ENCODE results near the gene ANKMY1. TPM values are rescaled to one million over a fixed set of nuclear protein-coding genes. Genes with fewer than 3 reads are reported as not detected.
"Not testable (repeated sequence)": the region's sequence is repeated elsewhere in the genome, so short reads cannot be mapped to it uniquely, and the experiment has no call there.

The ANKMY1 gene
- total RNA-seq, 2 donors from 2014 or later = 15.4 to 22.1 TPM

GRCh38 chr2:240555541-240556250 lies 2.1 kb downstream of the ANKMY1 start:
- peaks cover 22 to 24% of the 10 kb centered on the region in 2 donors for H3K36me3 Mint-ChIP-seq
- no peak for ATAC-seq
- no peak overlapping the region for H3K27ac Mint-ChIP-seq
- no peak for DNase-seq (ENCODE audit: low spot score in 2 of 2)
- peaks cover 3 to 13% of the 10 kb centered on the region in 2 donors for H3K9me3 Mint-ChIP-seq

GRCh38 chr2:240554767-240555493 lies 2.9 kb downstream of the ANKMY1 start:
- Mint-ChIP-seq H3K36me3 (peaks cover 24% of the 10 kb centered on the region in 2 donors), H3K27ac (no peak overlapping the region), H3K9me3 (peaks cover 3 to 14% of the 10 kb centered on the region in 2 donors)
- ATAC-seq (no peak), DNase-seq (ENCODE audit: low spot score in 2 of 2) (no peak)

GRCh38 chr2:240553956-240554480 lies 3.8 kb downstream of the ANKMY1 start:
- Mint-ChIP-seq H3K36me3 (peaks cover 15 to 19% of the 10 kb centered on the region in 2 donors), H3K9me3 (peaks cover 3 to 14% of the 10 kb centered on the region in 2 donors), H3K27ac (no peak overlapping the region)
- ATAC-seq (no peak), DNase-seq (ENCODE audit: low spot score in 2 of 2) (no peak)

GRCh38 chr2:240551811-240552210 lies 6.0 kb downstream of the ANKMY1 start:
- ATAC-seq (no peak), DNase-seq (ENCODE audit: low spot score in 2 of 2) (no peak)
- Mint-ChIP-seq H3K36me3 (peaks cover 15 to 19% of the 10 kb centered on the region in 2 donors), H3K9me3 (peaks cover 3 to 14% of the 10 kb centered on the region in 2 donors), H3K27ac (peak overlapping the region in 1 of 2 donors; percentile 14)

DNA sequence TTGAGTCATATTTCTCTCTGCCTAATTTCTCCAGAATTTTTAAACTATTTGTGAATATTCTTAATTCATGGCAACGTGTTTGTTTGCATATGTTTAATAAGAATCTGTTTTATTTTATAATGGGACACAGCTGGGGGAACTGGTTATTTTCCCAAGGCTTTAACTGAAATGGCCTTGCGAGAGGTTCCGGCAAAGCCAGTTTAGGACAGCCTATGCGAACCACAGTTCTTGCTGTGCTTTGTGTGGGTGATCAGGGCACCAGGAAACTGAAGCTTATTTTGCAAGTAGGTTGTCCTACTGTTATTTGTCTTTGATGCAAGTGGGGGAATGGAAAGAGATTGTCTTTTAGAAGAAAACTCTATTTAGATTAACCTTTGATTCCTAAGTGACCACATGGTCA lies 6.5 kb downstream of the ANKMY1 start:
- H3K27ac Mint-ChIP-seq = no peak overlapping the region
- H3K9me3 Mint-ChIP-seq = peaks cover 3 to 14% of the 10 kb centered on the region in 2 donors
- DNase-seq (ENCODE audit: low spot score in 2 of 2) (no peak), ATAC-seq (no peak)
- H3K36me3 Mint-ChIP-seq = peaks cover 15 to 19% of the 10 kb centered on the region in 2 donors

- no peak for ATAC-seq
- H3K36me3 Mint-ChIP-seq = peaks cover 16 to 41% of the 10 kb centered on the region in 2 donors
- DNase-seq (ENCODE audit: low spot score in 2 of 2) = no peak
- no peaks in the 10 kb centered on the region for H3K9me3 Mint-ChIP-seq
- H3K27ac Mint-ChIP-seq = peak overlapping the region in 1 of 2 donors; percentile 16
Observed at GRCh38 chr2:240539906-240540305, 17.9 kb downstream of the ANKMY1 start.

DNA sequence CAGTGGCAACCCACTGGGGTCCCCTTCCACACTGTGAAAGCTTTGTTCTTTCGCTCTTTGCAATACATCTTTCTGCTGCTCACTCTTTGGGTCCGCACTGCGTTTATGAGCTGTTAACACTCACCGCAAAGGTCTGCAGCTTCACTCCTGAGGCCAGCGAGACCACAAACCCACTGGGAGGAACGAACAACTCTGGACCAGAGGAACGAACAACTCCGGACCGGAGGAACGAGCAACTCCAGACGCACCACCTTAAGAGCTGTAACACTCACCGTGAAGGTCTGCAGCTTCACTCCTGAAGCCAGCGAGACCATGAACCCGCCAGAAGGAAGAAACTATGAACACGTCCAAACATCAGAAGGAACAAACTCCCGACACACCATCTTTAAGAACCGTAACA lies 18.7 kb downstream of the ANKMY1 start:
- peaks cover 21 to 46% of the 10 kb centered on the region in 2 donors for H3K36me3 Mint-ChIP-seq
- not testable (repeated sequence) for H3K27ac Mint-ChIP-seq; DNase-seq (ENCODE audit: low spot score in 2 of 2); ATAC-seq; H3K9me3 Mint-ChIP-seq

DNA sequence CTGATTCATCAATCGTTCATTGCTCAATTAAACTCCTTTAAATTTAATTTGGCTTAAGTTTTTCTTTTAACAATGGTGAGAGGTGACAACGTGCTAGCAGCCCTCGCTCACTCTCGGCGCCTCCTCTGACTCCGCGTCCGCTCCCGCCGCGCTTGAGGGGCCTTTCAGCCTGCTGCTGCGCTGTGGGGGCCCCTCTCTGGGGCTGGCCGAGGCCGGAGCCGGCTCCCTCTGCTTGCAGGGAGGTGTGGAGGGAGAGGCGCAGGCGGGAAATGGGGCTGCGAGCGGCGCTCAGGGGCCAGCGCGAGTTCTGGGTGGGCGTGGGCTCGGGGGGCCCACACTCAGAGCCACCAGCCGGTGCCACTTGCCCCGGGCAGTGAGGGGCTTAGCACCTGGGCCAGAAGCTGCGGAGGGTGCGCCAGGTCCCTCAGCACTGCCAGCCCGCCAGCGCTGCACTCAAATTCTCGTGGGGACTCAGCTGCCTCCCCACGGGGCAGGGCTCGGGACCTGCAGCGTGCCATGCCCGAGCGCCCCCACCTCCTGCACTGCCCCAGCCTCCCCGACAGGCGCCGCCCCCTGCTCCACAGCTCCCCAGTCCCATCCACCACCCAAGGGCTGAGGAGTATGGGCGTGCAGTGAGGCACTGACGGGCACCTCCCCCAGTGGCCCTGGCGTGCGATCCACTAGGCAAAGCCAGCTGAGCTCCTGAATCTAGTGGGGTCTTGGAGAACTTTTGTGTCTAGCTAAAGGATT lies 19.6 kb downstream of the ANKMY1 start:
- H3K36me3 Mint-ChIP-seq = peaks cover 25 to 47% of the 10 kb centered on the region in 2 donors
- DNase-seq (ENCODE audit: low spot score in 2 of 2) = no peak

DNA sequence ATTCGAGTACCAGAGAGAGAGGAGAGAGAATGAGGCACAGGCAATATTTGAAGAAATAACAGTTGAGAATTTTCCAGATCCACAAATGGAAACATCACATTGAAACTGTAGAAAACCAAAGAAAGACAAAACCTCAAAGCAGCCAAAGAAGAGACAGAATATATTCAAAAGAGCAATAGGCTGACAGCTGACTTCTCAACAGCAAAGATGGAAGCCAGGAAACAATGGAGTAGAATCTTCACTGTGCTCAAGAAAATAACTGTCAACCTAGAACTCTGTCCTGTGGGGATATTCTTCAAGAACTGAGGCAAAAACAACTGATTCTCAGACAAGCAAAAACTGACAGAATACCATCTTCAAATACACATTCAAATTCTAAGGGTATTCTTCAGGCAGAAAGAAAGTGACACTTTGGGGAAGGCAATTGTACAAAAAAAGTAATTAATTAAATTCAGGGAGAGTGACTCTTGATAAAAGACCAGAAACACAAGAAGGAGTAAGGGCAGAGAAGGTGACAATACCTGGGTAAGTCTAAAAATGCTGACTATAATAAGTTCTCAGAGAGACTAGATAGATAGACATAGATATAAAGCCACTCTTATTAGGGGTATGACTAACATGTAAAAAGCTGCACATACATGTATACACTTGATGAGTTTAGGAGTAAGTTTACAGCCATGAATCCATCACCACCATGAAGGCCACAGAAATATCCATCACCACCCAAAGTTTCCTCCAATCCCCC lies 25.6 kb downstream of the ANKMY1 start:
- DNase-seq (ENCODE audit: low spot score in 2 of 2) = no peak
- Mint-ChIP-seq H3K27ac (no peak overlapping the region), H3K9me3 (peaks cover 12 to 39% of the 10 kb centered on the region in 2 donors), H3K36me3 (peaks cover 39 to 69% of the 10 kb centered on the region in 2 donors)
- ATAC-seq = no peak

More for the DNA sequence above, 19.6 kb downstream of the ANKMY1 start:
- peaks cover 0 to 4% of the 10 kb centered on the region in 2 donors for H3K9me3 Mint-ChIP-seq
- H3K27ac Mint-ChIP-seq = peak overlapping the region in 1 of 2 donors; percentile 7
- no peak for ATAC-seq

DNA sequence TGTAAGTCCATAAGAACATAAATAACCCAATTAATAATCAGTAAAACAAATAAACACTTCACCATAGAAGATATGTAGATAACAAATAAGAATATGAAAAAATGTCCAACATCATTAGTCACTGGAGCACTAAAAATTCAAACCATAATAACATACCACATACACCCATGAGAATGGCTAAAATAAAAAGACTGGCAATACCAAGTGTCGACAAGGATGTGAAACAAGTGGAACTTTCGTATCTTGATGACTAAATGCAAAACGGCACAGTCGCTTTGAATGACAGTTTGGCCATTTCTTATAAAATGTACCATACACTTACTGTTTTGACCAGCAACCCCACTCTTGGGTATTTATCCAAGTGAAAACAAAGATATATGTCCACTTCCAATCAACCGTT lies 26.8 kb downstream of the ANKMY1 start:
- peaks cover 16 to 42% of the 10 kb centered on the region in 2 donors for H3K9me3 Mint-ChIP-seq
- ATAC-seq (no peak), DNase-seq (ENCODE audit: low spot score in 2 of 2) (no peak)
- H3K27ac Mint-ChIP-seq = no peak overlapping the region
- H3K36me3 Mint-ChIP-seq = peaks cover 49 to 80% of the 10 kb centered on the region in 2 donors

DNA sequence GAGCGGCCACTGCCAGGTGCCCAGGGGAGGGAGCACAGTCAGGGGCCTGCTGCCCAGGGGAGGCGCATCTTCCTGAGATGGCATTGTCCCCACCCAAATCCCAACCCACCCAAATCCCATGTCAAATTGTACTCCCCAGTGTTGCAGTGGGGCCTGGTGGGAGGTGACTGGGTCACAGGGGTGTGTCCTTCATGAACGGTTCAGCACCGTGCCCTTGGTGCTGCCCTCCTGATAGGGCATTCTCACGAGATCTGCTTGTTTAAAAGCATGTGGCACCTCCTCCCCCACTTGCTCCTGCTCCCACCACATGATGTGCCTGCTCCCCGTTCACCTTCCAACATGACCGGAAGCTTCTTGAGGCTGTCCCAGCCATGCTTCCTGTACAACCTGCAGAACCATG lies 27.6 kb downstream of the ANKMY1 start:
- ATAC-seq (no peak), DNase-seq (ENCODE audit: low spot score in 2 of 2) (no peak)
- H3K36me3 Mint-ChIP-seq = peaks cover 55 to 84% of the 10 kb centered on the region in 2 donors
- H3K27ac Mint-ChIP-seq = no peak overlapping the region
- peaks cover 16 to 48% of the 10 kb centered on the region in 2 donors for H3K9me3 Mint-ChIP-seq

DNA sequence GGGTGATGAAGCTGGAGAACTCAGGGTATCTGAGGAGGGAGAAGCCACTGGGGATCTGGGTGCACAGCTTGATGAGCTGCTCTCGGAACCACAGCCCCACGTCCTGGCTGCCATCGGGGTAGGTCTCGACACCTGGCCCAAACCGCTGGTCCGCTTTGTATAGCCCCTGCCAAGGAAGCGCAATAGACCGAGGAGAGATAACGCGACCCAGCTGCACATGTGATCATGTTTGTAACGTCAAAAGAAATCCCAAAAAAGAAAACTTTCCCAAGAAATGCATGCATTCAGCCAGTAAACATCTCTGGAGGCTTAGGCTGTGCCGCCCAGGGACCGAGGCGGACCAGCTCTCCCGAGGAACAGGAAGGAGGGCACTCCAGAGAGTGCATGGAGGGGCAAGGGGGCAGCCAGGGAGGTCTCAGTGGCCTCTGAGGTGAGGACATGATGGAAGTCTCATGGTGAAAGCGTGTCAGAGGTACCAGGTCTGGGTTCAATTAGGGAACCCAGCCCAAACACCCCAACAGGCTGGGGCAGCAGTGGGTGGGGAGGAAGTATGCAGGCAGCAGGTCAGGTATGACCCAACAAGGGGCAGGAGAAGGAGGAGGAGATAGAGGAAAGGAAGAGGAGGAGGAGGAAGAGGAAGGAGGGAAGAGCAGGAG lies 28.3 kb downstream of the ANKMY1 start:
- DNase-seq (ENCODE audit: low spot score in 2 of 2) (no peak), ATAC-seq (no peak)
- H3K36me3 Mint-ChIP-seq = peaks cover 60 to 84% of the 10 kb centered on the region in 2 donors
- H3K27ac Mint-ChIP-seq = peak overlapping the region in 1 of 2 donors; percentile 30
- H3K9me3 Mint-ChIP-seq = peaks cover 16 to 53% of the 10 kb centered on the region in 2 donors

- H3K27ac Mint-ChIP-seq = peak overlapping the region in 1 of 2 donors; percentile 30
- DNase-seq (ENCODE audit: low spot score in 2 of 2) (no peak), ATAC-seq (no peak)
- H3K36me3 Mint-ChIP-seq = peaks cover 59 to 83% of the 10 kb centered on the region in 2 donors
- peaks cover 12 to 53% of the 10 kb centered on the region in 2 donors for H3K9me3 Mint-ChIP-seq
Observed at GRCh38 chr2:240528406-240529040, 29.3 kb downstream of the ANKMY1 start.

DNA sequence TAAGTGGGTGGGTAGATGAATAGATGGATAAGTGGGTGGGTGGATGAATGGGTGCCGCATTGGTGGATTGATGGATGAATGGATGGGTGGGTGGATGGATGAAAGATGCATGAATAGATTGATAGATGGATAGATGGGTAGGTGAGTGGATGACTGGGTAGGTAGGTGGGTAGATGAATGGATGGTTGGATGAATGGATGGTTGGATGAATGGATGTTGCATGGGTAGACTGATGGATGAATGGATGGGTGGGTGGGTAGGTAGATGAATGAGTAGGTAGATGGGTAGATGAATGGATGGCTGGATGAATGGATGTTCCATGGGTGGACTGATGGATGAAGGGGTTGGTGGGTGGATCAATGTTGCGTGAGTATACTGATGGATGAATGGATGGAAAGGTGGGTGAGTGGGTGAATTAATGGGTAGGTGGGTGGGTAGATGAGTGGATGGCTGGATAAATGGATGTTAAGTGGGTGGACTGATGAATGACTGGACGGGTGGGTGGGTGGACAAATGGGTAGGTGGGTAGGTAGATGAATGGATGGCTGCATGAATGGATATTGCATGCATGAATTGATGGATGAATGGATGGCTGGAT lies 30.5 kb downstream of the ANKMY1 start:
- DNase-seq (ENCODE audit: low spot score in 2 of 2) (no peak), ATAC-seq (no peak)
- Mint-ChIP-seq H3K27ac (no peak overlapping the region), H3K36me3 (peaks cover 64 to 83% of the 10 kb centered on the region in 2 donors), H3K9me3 (peaks cover 14 to 53% of the 10 kb centered on the region in 2 donors)

DNA sequence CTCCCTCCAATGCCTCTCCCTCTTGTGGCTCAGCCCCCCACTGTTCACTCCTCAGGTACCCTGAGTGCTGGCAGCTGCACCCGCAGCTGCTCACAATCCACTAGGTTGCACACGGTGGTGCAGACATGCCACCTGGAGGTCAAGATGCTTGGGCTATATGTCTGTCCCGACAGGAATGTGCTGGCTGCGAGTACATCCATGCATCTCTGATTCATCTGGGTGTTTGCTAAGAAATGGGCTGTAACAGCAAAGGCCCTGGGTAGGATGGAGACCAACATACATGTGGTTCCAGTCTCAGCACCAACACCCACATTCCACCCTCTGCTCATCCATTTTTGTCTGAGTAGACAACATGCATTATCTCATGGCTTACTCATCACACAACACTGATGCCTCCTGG lies 31.3 kb downstream of the ANKMY1 start:
- H3K9me3 Mint-ChIP-seq = peaks cover 14 to 47% of the 10 kb centered on the region in 2 donors
- H3K36me3 Mint-ChIP-seq = peaks cover 63 to 83% of the 10 kb centered on the region in 2 donors
- ATAC-seq (no peak), DNase-seq (ENCODE audit: low spot score in 2 of 2) (no peak)
- H3K27ac Mint-ChIP-seq = no peak overlapping the region
